HG02938 (cell line): ENCODE results near the gene INO80C.

ENCODE experiments used
- ATAC-seq: cut with Tn5 transposase; IDR thresholded peaks from one replicate; pipeline ENCODE4 v1.9.1; 2021; ENCODE audit warnings: mild to moderate bottlenecking, moderate library complexity; ENCODE audit not compliant: unreplicated experiment

The INO80C gene

GRCh38 chr18:35497370-35498197 is at the start of gene INO80C:
Gene INO80C (minus strand): TSS chr18:35497960. CDS start chr18:35497874, 86 bp downstream.
- ATAC-seq, result peak; percentile 87

GRCh38 chr18:35547008-35547605 is 49.3 kb upstream of the INO80C start:
- ATAC-seq, result no peak

GRCh38 chr18:35542356-35542755 is 44.6 kb upstream of the INO80C start:
- no peak for ATAC-seq

DNA sequence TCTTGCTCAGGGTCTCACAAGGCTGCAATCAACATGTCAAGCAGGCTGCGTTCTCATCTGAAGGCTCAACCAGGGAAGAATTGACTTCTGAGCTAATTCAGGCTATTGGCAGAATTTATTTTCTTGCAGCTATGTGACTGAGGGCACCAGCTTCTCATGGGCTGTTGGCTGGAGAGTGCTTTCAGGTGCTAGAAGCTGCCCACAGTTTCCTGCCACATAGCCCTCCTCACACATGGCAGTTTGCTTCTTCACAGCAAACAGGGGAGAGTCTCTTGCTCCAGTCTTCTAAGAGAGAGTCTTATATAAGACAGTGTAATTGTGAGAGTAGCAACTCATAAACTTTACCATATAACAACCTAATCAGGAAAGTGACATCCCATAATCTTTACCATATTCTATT is 37.5 kb upstream of the INO80C start:
- no peak for ATAC-seq

DNA sequence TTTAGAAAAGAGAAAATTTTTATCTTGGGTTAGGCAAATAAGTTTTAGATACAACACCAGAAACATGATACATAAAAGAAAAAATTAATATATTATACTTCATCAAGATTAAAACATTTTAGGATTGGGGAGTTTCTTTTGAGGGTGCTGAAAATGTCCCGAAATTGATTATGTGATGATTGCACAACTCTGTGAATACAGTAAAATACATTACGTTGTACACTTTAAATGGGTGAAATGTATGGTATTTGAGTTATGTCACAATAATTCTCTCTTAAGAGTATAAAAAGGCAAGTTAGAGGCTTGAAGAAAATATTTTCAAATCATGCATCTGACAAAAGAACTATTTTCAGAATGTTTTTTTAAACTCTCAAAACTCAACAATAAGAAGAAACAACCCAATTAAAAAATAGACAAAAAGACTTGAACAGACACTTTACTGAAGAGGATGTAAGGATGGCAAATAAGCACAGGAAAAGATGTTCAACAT is 36.2 kb upstream of the INO80C start:
- ATAC-seq, result no peak

DNA sequence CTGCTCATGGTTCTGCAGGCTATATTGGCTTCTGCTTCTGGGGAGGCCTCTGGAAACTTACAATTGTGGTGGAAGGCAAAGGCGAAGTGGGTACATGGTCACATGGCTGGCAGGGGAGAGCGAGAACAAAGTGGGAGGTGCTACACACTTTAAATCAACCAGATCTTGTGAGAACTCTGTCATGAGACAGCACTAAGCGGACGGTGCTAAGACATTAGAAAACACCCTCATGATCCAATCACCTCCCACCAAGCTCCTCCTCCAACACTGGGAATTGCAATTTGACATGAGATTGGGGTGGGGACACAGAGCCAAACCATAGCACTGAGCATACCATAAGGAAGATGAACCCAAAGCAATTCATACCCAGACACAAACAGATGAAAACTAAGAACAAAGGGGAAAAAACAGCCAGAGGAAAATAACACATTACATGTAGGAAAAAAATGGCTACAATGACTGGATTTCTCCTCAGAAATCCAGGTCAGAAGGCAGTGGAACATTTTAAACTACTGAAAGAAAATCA is 31.1 kb upstream of the INO80C start:
- no peak for ATAC-seq

- no peak for ATAC-seq
These were observed 28.8 kb upstream of the INO80C start for GRCh38 chr18:35526495-35527059.

- ATAC-seq, result no peak
These were observed 28.2 kb upstream of the INO80C start for GRCh38 chr18:35525795-35526494.

- no peak for ATAC-seq
These were observed 26.5 kb upstream of the INO80C start for GRCh38 chr18:35524226-35524625.

- ATAC-seq, result no peak
These were observed 24.6 kb upstream of the INO80C start for GRCh38 chr18:35522130-35522959.

GRCh38 chr18:35521133-35521532 is 23.4 kb upstream of the INO80C start:
- no peak for ATAC-seq

- no peak for ATAC-seq
These were observed 21.6 kb upstream of the INO80C start for GRCh38 chr18:35519148-35519899.

DNA sequence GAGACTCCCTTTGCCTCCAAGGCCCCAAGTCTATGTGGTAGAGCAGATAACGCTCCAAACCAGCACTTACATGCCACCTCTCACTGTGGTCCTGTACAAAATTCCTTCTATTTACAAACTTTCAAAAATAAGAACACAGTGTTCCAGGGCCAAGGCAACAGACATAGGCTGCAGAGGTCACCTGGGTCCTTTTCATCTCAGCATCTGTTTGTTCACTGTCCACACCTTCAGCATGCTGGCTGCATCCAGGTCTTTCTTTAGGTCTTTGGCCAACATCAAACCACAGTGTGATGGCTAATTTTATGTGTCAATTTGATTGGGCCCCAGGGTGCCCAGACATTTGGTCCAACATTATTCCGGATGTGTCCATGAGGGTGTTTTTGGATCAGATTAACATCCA is 20.0 kb upstream of the INO80C start:
- no peak for ATAC-seq

GRCh38 chr18:35516789-35517188 is 19.0 kb upstream of the INO80C start:
- no peak for ATAC-seq

DNA sequence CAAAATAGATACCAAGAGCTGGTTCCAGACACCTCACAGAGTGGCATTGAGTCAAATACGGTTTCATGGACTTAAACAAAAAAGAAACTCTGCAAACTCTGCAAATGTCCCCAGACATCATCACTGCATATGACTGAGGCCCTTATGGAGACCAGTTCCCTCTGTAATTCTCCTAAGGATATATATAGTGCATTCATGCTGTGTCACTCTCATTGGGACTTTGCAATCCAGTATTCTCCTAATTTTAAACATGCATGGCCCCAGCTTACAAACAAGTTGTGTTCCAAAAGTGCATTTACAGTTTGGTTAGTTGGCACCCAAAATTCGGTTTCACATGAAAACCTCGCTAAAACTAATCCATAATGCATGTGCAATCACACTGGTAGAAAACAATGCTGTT is 18.6 kb upstream of the INO80C start:
- no peak for ATAC-seq

DNA sequence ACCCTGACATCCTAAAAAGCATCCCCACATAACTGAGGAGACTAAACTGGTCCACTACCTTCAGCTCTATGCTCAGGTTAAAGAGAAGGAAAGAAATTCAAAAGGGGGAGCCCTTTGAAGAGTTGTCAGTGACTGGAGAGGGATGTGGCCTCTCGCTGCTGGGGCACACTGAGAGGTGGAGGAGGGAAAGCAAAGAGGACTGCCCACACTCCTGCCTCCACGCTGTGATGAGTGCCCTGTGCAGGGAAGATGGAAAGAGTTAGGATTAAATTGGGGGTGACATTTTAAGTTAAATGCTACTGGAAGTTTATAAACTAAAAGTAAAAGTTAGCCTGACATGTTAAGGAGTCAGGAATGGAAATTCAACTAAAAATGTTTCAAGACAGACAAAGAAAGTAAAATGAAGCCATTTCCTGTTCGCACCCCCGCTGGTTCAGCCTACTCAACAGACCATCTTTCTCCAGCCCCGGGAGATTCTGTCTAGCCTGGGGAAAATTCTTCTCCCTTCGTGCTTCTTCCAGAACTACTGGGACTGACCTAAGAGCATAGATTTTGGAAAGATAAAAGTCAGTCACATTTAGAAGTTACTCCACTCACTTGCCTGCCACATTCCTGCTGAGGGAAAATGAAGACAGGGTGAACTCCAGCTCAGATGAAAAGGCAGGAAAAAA is 17.8 kb upstream of the INO80C start:
- no peak for ATAC-seq

DNA sequence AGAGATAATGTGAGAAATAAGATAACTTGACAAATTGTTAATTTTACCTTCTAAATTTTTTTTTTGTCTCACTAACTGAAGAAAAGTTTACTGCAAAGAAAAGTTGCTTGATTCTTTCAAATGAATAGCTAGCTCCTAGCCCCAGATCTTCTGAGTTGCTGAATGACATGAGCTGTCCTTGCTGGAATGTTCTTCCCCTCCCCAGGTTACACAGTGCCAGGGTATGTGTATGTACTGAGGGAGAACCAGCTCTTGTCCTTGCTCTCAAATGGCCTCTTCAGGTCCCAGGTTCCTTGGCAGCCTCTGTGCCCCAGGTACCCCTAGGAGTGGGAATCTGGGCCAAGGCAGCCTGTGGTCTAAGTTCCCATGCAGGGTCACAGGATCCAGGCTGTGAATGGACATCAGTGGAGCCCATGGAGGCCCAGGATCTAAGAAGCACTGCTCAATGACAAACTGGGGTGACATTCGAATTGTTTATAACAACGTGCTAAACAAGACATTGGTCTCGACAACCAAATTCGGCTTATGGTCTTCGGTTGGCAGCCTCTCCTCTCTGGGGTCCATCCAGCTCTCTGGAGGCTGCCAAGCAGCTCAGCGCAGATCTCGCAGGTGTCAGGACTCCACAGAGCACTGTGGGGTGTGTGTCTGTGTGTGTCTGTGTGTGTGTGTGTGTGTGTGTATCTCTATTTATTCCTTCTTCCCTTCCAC is 17.1 kb upstream of the INO80C start:
- ATAC-seq, result no peak

DNA sequence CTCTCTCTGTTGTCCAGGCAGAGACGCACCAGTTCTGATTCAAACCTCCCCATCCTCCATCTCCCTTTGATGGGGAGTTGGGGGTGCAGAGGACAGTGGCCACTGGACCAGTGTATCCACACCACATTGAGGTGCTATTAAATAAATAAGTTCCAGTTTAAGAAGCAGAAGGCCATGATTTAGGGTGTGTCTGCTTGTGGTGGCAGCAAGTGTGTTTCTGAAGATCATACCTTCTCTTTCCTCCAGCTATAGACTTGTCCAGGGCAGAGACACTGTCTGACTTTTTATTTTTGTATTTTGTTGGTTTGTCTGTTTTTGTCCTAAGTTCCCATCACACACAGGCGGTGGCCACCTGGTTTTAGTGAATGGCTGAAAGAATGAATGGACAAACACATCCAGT is 16.5 kb upstream of the INO80C start:
- no peak for ATAC-seq
